Stimulated activated CD8-positive, alpha-beta memory T cell treated with anti-CD3 and anti-CD28 coated beads, Interleukin-12 subunit alpha, Interleukin-12 subunit beta, amount 100 ng/mL, for 24 hours (primary cell): ENCODE data around the gene GNL2.
"Not testable (repeated sequence)": the region's sequence is repeated elsewhere in the genome, so short reads cannot be mapped to it uniquely, and the experiment has no call there.

ENCODE experiments used
- DNase-seq: peaks from one replicate; pipeline ENCODE4 v3.0.0-alpha.2; 2020; ENCODE audit errors: extremely low read depth

Gene GNL2

DNA sequence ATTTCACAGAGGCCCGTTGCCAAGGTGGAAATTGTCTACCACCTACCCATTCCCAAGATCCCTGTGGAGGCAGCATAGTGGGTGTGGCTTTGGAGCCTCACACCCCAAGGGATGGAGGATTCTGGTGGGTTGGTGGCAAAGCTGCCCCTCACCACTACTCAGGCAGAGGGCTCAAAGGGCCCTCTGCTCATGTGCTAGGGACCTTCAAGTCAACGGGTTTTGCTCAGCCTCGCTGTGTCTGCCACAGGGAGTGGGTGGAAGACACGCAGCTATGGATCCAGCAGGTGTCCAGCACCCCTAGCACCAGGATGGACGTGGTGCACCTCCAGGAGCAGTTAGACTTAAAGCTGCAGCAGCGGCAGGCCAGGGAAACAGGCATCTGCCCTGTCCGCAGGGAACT lies 36.7 kb downstream of the GNL2 start:
- DNase-seq, result no peak

DNA sequence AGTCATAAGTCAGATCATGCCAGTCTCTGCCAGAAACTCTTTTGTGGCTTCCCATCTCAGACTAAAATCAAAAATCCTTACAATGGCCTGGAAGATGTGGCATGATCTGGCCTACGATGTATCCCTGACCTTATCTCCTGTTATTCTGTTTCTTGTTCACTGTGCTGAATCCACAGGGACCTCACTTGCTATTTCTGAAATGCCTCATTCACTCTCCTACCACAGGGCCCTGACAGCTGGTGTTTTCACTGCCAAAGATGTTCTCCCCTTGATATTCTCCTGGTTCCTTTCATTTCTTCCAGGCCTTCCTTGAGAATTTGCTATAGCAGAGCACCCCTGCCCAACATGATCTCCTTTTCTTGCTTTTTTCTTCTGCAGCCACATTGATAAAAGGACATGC lies 37.3 kb downstream of the GNL2 start:
- no peak for DNase-seq

DNA sequence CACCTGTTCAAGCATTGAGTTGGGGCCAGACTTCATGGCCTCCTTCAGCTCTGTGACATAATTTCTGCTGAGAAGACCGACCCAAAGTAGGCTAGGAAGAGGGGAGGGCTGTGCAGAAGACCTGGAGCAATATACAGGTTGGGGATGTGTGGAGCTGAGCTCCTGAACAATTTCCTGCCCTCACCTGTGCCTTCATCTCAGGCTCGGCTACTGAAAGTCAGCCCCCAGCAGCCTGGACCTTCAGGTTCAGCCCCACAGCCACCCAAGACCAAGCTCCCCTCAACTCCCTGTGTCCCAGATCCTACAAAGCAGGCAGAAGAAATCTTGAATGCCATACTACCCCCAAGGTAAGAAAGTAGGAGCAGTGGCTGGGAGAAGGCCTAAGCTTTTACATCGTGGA lies 38.3 kb downstream of the GNL2 start:
- DNase-seq, result no peak

DNA sequence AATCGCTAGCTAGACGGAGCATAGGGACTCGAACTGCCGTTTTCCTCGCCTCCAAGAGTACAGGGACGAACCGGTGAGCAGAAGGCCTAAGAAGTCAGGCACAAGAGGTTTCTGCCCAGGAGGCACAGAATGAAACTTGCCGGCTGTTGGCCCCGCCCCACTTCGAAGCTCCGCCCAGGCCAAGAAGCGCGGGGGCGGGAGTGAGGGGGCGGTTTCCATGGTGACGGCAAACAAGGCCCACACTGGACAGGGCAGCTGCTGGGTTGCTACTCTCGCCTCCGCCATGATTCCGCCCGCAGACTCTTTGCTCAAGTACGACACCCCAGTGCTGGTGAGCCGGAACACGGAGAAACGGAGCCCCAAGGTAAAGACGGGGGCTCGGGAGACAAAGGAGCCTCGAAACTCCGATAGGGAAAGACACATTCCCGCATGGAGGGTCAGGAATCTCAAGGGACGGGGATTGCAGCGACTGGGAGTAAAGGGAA lies 39.0 kb downstream of the GNL2 start, which contains the start of gene DNALI1:
TSS of gene DNALI1 (plus strand) at position 229 of the 485 bp plus-strand sequence. CDS start at position 284, 55 bp downstream.
- DNase-seq, result no peak

DNA sequence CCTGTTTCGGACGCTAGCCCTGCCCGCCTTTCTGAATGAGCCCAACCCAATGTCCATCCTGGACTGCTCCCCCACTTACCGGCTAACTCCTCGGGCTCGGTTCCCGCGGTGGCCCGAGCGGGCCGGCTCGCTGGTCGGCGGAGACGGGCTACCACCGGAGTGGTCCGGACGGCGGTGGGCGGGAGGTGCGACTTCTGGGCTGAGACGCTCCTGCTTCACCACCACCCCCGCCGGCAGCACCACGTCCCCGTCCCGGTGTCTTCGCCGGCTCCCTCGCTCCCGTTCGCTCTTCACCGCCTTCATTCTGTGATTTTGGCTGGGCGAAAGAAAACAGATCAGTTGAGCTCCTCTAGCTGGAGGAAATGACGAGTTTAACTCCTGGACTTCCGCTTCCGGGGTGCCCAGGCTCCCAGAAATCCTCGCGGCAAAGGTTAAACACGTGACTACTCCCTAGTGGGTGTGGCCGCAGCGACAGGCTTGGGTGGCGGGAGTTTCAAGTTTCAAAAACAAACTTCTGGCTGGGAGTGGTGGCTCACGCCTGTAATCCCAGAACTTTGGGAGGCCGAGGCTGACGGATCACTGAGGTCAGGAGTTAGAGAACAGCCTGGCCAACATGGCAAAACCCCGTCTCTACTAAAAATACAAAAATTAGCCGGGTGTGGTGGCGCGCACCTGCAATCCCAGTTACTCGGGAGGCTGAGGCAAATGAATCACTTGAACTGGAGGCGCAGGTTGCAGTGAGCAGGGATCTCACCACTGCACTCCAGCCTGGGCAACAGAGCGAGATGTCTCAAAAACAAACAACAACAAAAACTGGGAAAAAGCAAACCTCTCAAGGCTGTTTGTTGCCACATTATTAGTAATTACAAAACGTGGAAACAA lies 41.6 kb downstream of the GNL2 start, which contains the start of gene SNIP1:
TSS of gene SNIP1 (minus strand) at position 367 of the 882 bp plus-strand sequence. CDS start at position 303, 64 bp downstream.
- DNase-seq, result peak; percentile 73

DNA sequence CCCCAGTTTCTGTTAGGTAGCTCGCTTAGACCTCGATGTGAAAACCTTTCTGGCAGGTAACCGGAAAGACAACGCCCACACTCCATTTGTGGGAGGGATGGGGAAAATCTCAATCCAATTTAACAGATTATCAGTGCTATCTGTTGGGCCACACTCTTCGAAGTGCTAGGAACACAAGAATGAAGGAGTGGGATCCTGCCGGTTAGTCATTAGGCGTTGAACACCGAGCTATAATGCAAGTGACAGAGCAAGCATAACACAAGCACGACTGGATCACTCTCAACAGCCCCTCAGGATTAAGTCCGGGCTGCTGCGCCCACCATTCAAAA lies 42.2 kb downstream of the GNL2 start:
- DNase-seq, result no peak

DNA sequence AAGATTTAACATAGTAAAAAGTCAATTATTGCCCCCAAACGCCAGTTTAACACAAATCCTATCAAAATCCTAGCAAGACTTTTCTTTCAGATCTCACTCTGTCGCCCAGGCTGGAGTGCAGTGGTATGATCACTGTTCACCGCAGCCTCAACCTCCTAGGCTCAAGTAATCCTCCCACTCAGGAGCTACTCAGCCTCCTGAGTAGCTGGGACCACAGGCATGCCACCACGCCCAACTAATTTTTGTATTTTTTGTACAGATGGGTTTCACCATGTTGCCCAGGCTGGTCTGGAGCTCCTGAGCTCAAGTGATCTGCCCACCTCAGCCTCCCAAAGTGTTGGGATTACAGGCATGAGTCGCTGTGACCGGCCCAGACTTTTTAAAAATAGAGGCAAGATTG lies 46.4 kb downstream of the GNL2 start:
- DNase-seq, result no peak

DNA sequence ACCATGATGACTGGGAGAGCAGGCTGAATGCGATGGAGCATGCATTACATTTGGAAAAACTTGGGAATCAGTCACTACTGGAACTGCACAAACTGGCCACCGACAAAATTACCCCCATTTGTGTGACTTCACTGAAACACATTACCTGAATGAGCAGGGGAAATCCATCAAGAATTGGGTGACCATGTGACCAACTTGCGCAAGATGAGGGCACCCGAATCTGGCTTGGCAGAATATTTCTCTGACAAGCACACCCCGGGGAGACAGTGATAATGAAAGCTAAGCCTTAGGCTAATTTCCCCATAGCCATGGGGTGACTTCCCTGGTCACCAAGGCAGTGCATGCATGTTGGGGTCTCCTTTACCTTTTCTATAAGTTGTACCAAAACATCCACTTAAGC lies 50.7 kb downstream of the GNL2 start:
- no peak for DNase-seq

DNA sequence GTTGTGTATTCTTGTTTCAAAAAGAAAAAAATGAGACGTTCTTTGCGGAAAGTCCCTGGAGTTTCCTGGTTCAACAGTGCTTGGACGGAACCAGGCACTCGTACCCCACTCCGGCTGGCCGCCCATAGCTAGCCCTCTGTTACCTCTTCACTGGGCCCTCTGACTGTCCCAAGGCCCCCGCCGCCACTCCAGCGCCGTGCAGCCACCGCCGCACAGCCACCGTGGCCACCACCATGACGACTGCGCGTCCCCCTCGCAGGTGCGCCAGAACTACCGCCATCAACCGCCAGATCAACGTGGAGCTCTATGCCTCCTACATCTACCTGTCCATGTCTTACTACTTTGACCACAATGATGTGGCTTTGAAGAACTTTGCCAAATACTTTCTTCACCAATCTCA lies 51.2 kb downstream of the GNL2 start:
- no peak for DNase-seq

DNA sequence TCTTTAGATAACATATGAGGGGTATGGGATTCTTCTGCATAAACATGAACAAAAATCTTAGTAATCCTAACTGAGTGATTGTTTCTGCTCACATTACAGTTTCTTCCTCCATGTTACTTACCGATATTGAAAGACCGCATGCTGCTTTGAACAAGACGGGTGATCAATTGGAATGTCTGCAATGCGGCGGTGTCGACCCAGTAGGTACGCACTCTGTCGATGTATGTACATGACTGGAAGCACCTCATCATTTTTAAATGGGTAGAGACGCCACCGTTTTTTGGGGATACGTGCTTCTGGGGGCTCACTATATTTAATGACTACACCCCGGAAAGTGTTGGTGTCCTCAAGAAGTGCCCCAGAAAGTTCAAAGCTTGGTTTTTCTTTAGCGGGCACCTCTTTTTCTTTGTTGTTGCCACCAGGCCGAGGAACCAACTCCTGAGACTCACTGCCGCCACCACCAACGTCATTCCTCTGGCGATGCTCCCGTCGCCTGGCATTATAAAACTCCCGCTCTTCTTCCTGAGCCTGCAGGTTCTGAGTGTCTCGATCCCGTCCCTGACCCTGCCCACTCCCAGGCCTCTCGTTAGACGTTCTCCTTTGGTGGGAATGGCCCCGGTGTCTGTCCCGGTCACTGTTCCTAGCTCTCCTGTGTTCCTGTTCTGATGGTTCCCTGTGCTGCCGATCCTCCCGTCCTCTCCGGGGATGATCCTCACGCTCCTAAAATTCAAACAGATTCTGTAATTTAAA lies 55.5 kb downstream of the GNL2 start:
- no peak for DNase-seq

DNA sequence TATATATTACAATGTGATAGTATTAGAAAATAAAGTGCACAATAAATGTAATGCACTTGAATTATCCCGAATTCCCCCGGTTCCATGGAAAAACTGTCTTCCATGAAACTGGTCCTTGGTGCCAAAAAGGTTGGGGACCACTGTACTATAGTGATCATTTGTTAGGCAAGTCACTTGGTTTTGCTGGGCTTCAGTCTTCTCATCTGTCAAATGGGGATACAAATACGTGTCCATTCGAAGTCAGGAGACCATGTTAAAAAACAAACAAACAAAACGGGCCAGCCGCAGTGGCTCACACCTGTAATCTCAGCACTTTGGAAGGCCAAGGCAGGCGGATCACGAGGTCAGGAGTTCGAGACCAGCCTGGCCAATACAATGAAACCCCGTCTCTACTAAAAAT lies 56.6 kb downstream of the GNL2 start:
- DNase-seq, result not testable (repeated sequence)

DNA sequence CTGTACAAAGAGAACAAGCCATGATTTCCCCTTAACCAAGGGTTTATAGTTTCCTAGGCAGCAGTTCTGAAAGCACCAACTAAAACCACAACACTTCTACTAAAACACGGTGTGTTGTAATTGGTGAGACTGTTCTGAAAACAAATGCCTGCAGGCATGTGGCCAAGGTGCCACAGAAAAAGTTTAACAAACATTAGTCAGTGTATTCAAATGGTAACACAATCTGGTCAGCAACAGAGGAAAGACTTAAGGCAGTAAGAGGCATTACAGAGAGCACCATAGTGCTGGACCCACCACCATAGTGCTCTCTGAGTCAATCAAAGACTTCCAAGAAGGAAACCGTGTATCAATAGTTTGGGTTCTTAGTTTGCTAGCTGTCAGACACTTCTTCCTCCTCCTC lies 58.4 kb downstream of the GNL2 start:
- no peak for DNase-seq

DNA sequence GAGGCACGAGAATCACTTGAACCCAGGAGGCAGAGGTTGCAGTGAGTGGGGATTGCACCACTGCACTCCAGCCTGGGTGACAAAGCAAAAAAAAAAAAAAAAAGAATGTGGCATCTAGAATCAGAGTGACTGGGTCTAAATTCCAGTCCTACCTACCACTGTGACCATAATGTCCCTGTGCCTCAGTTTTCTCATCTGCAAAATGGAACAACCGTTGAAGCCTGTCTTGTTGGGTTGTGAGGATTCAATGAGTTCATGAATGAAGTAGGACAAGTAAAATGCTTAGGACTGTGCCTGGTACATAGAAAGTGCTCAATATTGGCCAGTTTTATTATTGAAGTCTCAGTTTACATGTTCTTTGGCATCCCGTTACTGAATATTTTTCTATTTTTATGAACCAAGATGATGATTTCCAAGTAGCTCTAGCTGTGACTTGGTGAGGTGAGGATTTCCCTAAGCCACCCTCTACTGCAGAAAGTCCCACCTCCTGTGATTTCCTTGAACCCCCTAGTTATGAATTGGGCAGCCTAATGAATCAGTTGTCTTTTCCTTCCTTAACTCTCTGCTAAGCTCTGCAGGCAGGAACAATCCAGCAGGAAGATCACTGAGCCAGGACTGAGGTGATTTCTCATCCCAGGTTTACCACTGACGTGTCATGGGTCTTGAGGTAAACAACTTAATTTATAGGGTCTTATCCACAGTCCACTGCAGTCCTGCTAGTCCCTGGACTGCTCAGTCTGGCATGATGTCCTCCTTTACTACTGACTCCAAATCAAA lies 62.2 kb downstream of the GNL2 start:
- DNase-seq, result no peak

DNA sequence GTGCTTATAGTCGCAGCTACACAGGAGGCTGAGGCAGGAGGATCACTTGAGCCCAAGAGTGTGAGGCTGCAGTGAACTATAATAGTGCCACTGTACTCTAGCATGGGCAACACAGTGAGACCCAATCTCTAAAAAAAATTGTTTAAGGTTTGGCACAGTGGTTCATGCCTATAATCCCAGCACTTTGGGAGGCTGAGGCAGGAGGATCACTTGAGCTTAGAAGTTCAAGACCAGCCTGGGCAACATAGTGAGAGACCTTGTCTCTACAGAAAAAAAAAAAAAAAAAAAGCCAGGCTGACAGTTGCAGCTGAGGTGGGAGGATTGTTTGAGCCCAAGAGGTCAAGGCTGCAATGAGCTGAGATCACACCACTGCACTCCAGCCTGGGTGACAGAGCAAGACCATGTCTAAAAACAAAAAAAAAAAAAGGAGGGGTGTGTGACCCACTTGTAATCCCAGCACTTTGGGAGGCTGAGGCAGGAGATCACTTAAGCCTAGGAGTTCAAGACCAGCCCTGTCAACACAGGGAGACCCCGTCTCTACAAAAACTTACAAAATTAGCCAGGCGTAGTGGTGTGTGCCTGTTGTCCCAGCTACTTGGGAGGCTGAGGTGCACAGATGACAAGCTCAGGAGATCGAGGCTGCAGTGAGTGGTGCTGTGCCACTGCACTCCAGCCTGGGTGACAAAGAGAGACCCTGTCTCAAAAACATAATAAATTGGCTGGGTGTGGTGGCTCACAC lies 63.1 kb downstream of the GNL2 start:
- not testable (repeated sequence) for DNase-seq

DNA sequence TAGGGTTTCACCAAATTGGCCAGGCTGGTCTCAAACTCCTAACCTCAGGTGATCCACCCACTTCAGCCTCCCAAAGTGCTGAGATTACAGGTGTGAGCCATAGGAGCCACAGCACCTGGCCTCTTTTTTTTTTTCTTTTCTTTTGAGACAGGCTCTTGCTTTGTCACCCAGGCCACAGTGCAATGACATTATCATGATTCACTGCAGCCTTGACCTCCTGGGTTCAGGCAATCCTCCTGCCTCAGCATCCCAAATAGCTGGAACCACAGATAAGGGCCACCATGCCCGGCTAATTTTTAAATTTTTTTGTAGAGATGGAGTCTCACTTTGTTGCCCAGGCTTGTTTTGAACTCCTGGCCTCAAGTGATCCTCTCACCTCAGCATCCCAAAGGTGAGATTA lies 65.8 kb downstream of the GNL2 start:
- not testable (repeated sequence) for DNase-seq

DNA sequence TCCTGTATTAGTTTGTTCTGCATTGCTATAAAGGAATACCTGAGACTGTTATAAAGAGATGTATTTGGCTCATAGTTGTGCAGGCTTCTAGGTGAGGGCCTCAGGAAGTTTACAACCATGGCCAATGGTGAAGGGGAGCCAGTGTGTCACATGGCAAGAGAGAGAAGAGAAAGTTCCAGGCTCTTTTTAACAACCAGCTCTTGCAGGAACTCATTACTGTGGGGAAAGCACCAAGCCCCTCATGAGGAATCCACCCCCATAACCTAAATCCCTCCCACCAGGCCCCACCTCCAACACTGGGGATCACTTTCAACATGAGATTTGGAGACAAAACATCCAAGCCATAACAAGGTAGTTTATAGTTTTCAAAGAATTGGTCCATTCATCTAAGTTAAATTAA lies 76.1 kb downstream of the GNL2 start:
- DNase-seq, result no peak

DNA sequence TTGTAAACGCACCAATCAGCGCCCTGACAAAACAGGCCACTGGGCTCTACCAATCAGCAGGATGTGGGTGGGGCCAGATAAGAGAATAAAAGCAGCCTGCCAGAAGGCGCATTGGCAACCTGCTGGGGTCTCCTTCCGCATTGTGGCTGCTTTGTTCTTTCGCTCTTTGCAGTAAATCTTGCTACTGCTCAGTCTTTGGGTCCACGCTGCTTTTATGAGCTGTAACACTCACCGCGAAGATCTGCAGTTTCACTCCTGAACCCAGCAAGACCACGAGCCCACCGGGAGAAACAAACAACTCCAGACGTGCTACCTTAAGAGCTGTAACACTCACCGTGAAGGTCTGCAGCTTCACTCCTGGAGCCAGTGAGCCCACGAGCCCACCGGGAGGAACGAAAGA lies 76.8 kb downstream of the GNL2 start:
- DNase-seq, result not testable (repeated sequence)

DNA sequence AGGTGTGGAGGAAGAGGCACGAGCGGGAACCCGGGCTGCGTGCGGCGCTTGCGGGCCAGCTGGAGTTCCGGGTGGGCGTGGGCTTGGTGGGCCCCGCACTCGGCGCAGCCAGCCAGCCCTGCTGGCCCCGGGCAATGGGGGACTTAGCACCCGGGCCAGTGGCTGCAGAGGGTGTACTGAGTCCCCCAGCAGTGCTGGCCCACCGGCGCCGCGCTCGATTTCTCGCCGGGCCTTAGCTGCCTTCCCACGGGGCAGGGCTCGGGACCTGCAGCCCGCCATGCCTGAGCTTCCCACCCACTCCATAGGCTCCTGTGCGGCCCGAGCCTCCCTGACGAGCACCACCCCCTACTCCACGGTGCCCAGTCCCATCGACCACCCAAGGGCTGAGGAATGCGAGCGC lies 77.5 kb downstream of the GNL2 start:
- DNase-seq, result not testable (repeated sequence)

DNA sequence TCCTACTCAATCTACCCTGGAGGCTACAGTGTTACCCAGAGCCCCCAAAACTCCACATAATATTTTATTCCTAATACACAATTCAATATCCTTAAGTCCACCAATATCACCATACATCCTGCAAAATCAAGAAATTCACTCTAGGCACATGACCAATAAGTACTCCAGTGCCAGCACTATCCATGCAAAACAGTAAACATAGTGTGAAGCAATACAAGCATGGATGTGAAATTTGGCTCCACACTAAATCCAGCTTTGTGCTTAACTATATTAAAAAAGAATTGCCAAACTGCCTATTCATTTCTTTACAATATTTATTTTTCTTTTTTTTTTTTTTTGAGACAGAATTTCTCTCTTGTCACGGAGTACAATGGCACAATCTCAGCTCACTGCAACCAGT lies 78.2 kb downstream of the GNL2 start:
- DNase-seq, result no peak
